ENCODE data around the gene CSAD.

GRCh38 chr12:53191885-53192530 is 11.3 kb upstream of the CSAD start:
- TF ChIP-seq EZH2 (IDR thresholded peaks at IDR 0.05; ENCODE audit: borderline replicate concordance, low read depth, low read length, severe bottlenecking) (no peak), FOS (IDR thresholded peaks at IDR 0.05; ENCODE audit: borderline replicate concordance, insufficient read depth, low read length) (no peak), CTCF (IDR thresholded peaks at IDR 0.05; ENCODE audit: extremely low read depth in 1 of 2, insufficient read depth in 1 of 2, low read depth in 1 of 2, low read length in 2 of 2) (no peak), POLR2A (IDR thresholded peaks at IDR 0.05; ENCODE audit: low read depth, low read length) (no peak), POLR2AphosphoS5 (IDR thresholded peaks at IDR 0.05; ENCODE audit: insufficient read depth, low read depth, low read length) (no peak), MYC (IDR thresholded peaks at IDR 0.05; ENCODE audit: low read depth, low read length) (no peak)

All from endothelial cell of umbilical vein (primary cell).